HEK293 (cell line): ENCODE measurements around the gene GSAP.

Experiments
- CTCF ChIA-PET: fragments of 350-600 bp; formaldehyde crosslinking; extraction: SDS; loops from one replicate; lab custom pipeline; 2021; ENCODE audit warnings: antibody characterized with exemption; lab: Yijun Ruan, JAX
- POLR2A ChIA-PET: fragments of 300-600 bp; formaldehyde crosslinking; extraction: SDS; loops from one replicate; lab custom pipeline; 2020; ENCODE audit warnings: antibody characterized with exemption, inconsistent platforms; lab: Yijun Ruan, JAX
- H3K27ac ChIP-seq: fragments of 200-500 bp; sonication (Bioruptor generic); 2 replicates; pipeline ENCODE4 v1.5.1; 2014; ENCODE audit warnings: low read depth, low read length, control low read depth, inconsistent platforms; ENCODE audit errors: extremely low read depth
- H3K36me3 ChIP-seq, 2 experiments: fragments of 200-500 bp in 1 of 2; sonication (Bioruptor generic) in 1 of 2; 1 replicate in 1 of 2; 2 replicates in 1 of 2; pipeline ENCODE4 v1.5.1; 2014 to 2017; ENCODE audit warnings: inconsistent platforms in 2 of 2, low read length in 2 of 2; ENCODE audit not compliant: control insufficient read depth in 2 of 2, insufficient read depth in 1 of 2
- H3K4me1 ChIP-seq: fragments of 200-500 bp; sonication (Bioruptor generic); 2 replicates; pipeline ENCODE4 v1.5.1; 2014; ENCODE audit warnings: mild to moderate bottlenecking, low read length, inconsistent platforms; ENCODE audit not compliant: control insufficient read depth, insufficient read depth
- H3K4me3 ChIP-seq: 2 replicates; pipeline ENCODE4 v1.5.1; 2011; ENCODE audit warnings: low read depth, mild to moderate bottlenecking, control low read depth, low read length, moderate library complexity
- H3K9me3 ChIP-seq: fragments of 200-500 bp; sonication (Bioruptor generic); 2 replicates; pipeline ENCODE4 v1.5.1; 2014; ENCODE audit warnings: low read depth, low read length, inconsistent platforms; ENCODE audit not compliant: control insufficient read depth, insufficient read depth
- ELK4 ChIP-seq: IDR thresholded peaks from 2 replicates; pipeline ENCODE4 v1.6.1; 2011; ENCODE audit warnings: mild to moderate bottlenecking, low read depth, low read length, borderline replicate concordance
- HIC1 ChIP-seq: fragments of 450-650 bp; formaldehyde crosslinking; IDR thresholded peaks from 2 replicates; pipeline ENCODE4 v1.5.1; 2016; ENCODE audit warnings: missing biosample characterization, missing genetic modification characterization
- SCRT1 ChIP-seq: fragments of 450-650 bp; formaldehyde crosslinking; IDR thresholded peaks from 2 replicates; pipeline ENCODE4 v1.5.1; 2016; ENCODE audit warnings: missing biosample characterization, missing genetic modification characterization, borderline replicate concordance
- SP3 ChIP-seq: fragments of 450-650 bp; formaldehyde crosslinking; IDR thresholded peaks from 2 replicates; pipeline ENCODE4 v1.5.1; 2016; ENCODE audit warnings: missing biosample characterization, missing genetic modification characterization
- ZBTB10 ChIP-seq: fragments of 450-650 bp; formaldehyde crosslinking; IDR thresholded peaks from 2 replicates; pipeline ENCODE4 v1.5.1; 2016; ENCODE audit warnings: missing biosample characterization, missing genetic modification characterization
- ZNF121 ChIP-seq: fragments of 450-650 bp; formaldehyde crosslinking; IDR thresholded peaks from 2 replicates; pipeline ENCODE4 v1.5.1; 2016; ENCODE audit warnings: missing biosample characterization, missing genetic modification characterization
- ZNF138 ChIP-seq: fragments of 450-650 bp; formaldehyde crosslinking; IDR thresholded peaks from 2 replicates; pipeline ENCODE4 v1.5.1; 2016; ENCODE audit warnings: missing biosample characterization, missing genetic modification characterization, borderline replicate concordance
- ZNF211 ChIP-seq: fragments of 450-650 bp; formaldehyde crosslinking; IDR thresholded peaks from 2 replicates; pipeline ENCODE4 v1.5.1; 2016; ENCODE audit warnings: low read depth, missing biosample characterization, missing genetic modification characterization
- ZNF274 ChIP-seq, 2 experiments: fragments of 200-500 bp in 1 of 2; fragments of 450-650 bp in 1 of 2; sonication (Bioruptor generic) in 1 of 2; formaldehyde crosslinking in 1 of 2; IDR thresholded peaks; 2 replicates each; pipeline versions ENCODE4 v1.5.1 to v1.6.1; 2014 to 2016; ENCODE audit warnings: borderline replicate concordance in 1 of 2, inconsistent platforms in 1 of 2, low read length in 1 of 2, missing biosample characterization in 1 of 2, missing genetic modification characterization in 1 of 2
- ZNF292 ChIP-seq: fragments of 450-650 bp; formaldehyde crosslinking; IDR thresholded peaks from 2 replicates; pipeline ENCODE4 v1.5.1; 2016; ENCODE audit warnings: low read depth, missing biosample characterization, missing genetic modification characterization, borderline replicate concordance
- ZNF335 ChIP-seq: fragments of 450-650 bp; formaldehyde crosslinking; conservative IDR thresholded peaks from 2 replicates; pipeline ENCODE4 v1.5.1; 2016; ENCODE audit warnings: missing biosample characterization, missing genetic modification characterization
- ZNF48 ChIP-seq: fragments of 450-650 bp; formaldehyde crosslinking; IDR thresholded peaks from 2 replicates; pipeline ENCODE4 v1.5.1; 2016; ENCODE audit warnings: missing biosample characterization, missing genetic modification characterization
- ZNF488 ChIP-seq: fragments of 450-650 bp; formaldehyde crosslinking; IDR thresholded peaks from 2 replicates; pipeline ENCODE4 v1.5.1; 2016; ENCODE audit warnings: missing biosample characterization, missing genetic modification characterization
- ZNF530 ChIP-seq: fragments of 450-650 bp; formaldehyde crosslinking; IDR thresholded peaks from 2 replicates; pipeline ENCODE4 v1.5.1; 2016; ENCODE audit warnings: low read depth, missing biosample characterization, missing genetic modification characterization
- ZNF548 ChIP-seq: fragments of 450-650 bp; formaldehyde crosslinking; IDR thresholded peaks from 2 replicates; pipeline ENCODE4 v1.5.1; 2016; ENCODE audit warnings: missing biosample characterization, missing genetic modification characterization
- ZNF560 ChIP-seq: fragments of 450-650 bp; formaldehyde crosslinking; IDR thresholded peaks from 2 replicates; pipeline ENCODE4 v1.5.1; 2017; ENCODE audit warnings: missing biosample characterization, missing genetic modification characterization, borderline replicate concordance
- ZNF639 ChIP-seq: fragments of 450-650 bp; formaldehyde crosslinking; IDR thresholded peaks from 2 replicates; pipeline ENCODE4 v1.5.1; 2016; ENCODE audit warnings: missing biosample characterization, missing genetic modification characterization
- ZNF660 ChIP-seq: fragments of 450-650 bp; IDR thresholded peaks from 2 replicates; pipeline ENCODE4 v1.5.1; 2018; ENCODE audit warnings: missing biosample characterization, mild to moderate bottlenecking, missing genetic modification characterization
- ZNF664 ChIP-seq: fragments of 450-650 bp; formaldehyde crosslinking; IDR thresholded peaks from 2 replicates; pipeline ENCODE4 v1.5.1; 2016; ENCODE audit warnings: missing biosample characterization, missing genetic modification characterization
- ZNF670 ChIP-seq: fragments of 450-650 bp; formaldehyde crosslinking; IDR thresholded peaks from 2 replicates; pipeline ENCODE4 v1.5.1; 2016; ENCODE audit warnings: missing biosample characterization, missing genetic modification characterization, low read depth
- ZNF76 ChIP-seq: fragments of 450-650 bp; formaldehyde crosslinking; IDR thresholded peaks from 2 replicates; pipeline ENCODE4; 2016; ENCODE audit warnings: low read depth, missing biosample characterization, missing genetic modification characterization, borderline replicate concordance
- ZNF776 ChIP-seq: fragments of 450-650 bp; formaldehyde crosslinking; IDR thresholded peaks from 2 replicates; pipeline ENCODE4 v1.5.0; 2017; ENCODE audit warnings: missing biosample characterization, missing genetic modification characterization, borderline replicate concordance

GSAP gene

GRCh38 chr7:77447616-77448015 is 31.5 kb upstream of the GSAP start:
- ChIA-PET CTCF (no interaction called here), POLR2A (no interaction called here)
- H3K9me3 ChIP-seq, result no peaks in the 10 kb centered on the region
- no peak overlapping the region for H3K4me3 ChIP-seq
- H3K27ac ChIP-seq, result no peak overlapping the region
- H3K36me3 ChIP-seq, result no peaks in the 10 kb centered on the region
- no peak for TF ChIP-seq SCRT1
- no peaks in the 10 kb centered on the region for H3K4me1 ChIP-seq

GRCh38 chr7:77444123-77444522 is 28.0 kb upstream of the GSAP start:
- H3K36me3 ChIP-seq, result no peaks in the 10 kb centered on the region
- H3K27ac ChIP-seq, result no peak overlapping the region
- no peaks in the 10 kb centered on the region for H3K4me1 ChIP-seq
- H3K4me3 ChIP-seq, result no peak overlapping the region
- H3K9me3 ChIP-seq, result no peaks in the 10 kb centered on the region
- TF ChIP-seq HIC1 (tag by site-specific recombination), result no peak
- ChIA-PET CTCF (interaction anchor here (0.6 kb wide), 1 partner anchor 11 kb away, joined by 3 read pairs; no protein-coding TSS in a partner anchor), POLR2A (no interaction called here)

GRCh38 chr7:77443042-77443441 is 26.9 kb upstream of the GSAP start:
- Histone ChIP-seq H3K36me3 (no peaks in the 10 kb centered on the region), H3K4me1 (no peaks in the 10 kb centered on the region), H3K4me3 (no peak overlapping the region), H3K9me3 (no peaks in the 10 kb centered on the region), H3K27ac (no peak overlapping the region)
- no peak for TF ChIP-seq ELK4
- TF ChIP-seq ZNF76 (tag by site-specific recombination), result no peak
- TF ChIP-seq ZNF548 (tag by site-specific recombination), result no peak
- TF ChIP-seq SP3 (tag by site-specific recombination), result no peak
- no peak for TF ChIP-seq ZNF211 (tag by site-specific recombination)
- TF ChIP-seq ZNF274 (IDR thresholded peaks at IDR 0.05; ENCODE audit: low read length), result no peak
- TF ChIP-seq ZNF274 (tag by site-specific recombination; IDR thresholded peaks at IDR 0.05; ENCODE audit: borderline replicate concordance), result no peak
- TF ChIP-seq ZNF664 (tag by site-specific recombination), result no peak
- TF ChIP-seq ZNF488 (tag by site-specific recombination), result no peak
- no peak for TF ChIP-seq ZNF530 (tag by site-specific recombination)
- no peak for TF ChIP-seq ZNF660 (tag by site-specific recombination)
- TF ChIP-seq ZNF639 (tag by site-specific recombination), result no peak
- TF ChIP-seq ZNF48 (tag by site-specific recombination), result no peak
- TF ChIP-seq ZNF335, result no peak
- no peak for TF ChIP-seq ZNF560 (tag by site-specific recombination)
- no peak for TF ChIP-seq ZNF776
- no peak for TF ChIP-seq ZNF292
- TF ChIP-seq ZNF670, result no peak
- no peak for TF ChIP-seq ZNF138
- TF ChIP-seq ZNF121 (tag by site-specific recombination), result no peak
- no peak for TF ChIP-seq ZBTB10 (tag by site-specific recombination)
- POLR2A ChIA-PET, result no interaction called here
- CTCF ChIA-PET, result interaction anchor here (1.2 kb wide), 1 partner anchor 51 kb away, joined by 3 read pairs; no protein-coding TSS in a partner anchor
